ENCODE measurements around the gene SSH2.

- no peak for TF ChIP-seq GATA2 (IDR thresholded peaks at IDR 0.05; ENCODE audit: low read depth, low read length)
- no peak for TF ChIP-seq GATA3 (IDR thresholded peaks at IDR 0.05; ENCODE audit: low read depth, low read length)
Measured at GRCh38 chr17:29821897-29822296, 108.1 kb downstream of the SSH2 start.
